ENCODE results near the gene AGXT.
"Not testable (repeated sequence)": the region's sequence is repeated elsewhere in the genome, so short reads cannot be mapped to it uniquely, and the experiment has no call there.

AGXT gene

DNA sequence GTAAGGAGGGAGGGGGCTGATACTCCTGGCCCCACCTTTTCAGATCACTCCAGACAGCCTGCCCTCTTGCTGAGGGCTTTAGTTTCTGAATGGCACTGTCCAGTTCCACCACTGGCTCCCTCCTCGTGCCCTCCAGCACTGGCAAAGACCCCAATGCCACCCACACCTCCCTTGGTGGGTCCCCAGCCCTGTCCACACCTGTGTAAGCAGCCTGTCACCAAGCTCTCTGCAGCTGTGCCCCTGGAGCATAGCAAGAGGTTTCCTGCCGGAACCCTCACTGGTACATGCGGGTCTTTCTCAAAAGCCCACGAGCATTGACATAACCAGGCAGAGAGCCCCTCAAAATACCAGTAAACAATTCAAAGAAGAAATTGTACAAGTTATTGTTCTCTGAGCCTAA, 31.0 kb upstream of the AGXT start:
- no peak for TF ChIP-seq ZFP3 (CRISPR knock-in tag; IDR thresholded peaks at IDR 0.05)
- no peak for TF ChIP-seq TOX (CRISPR knock-in tag; IDR thresholded peaks at IDR 0.05; ENCODE audit: borderline replicate concordance)
- TF ChIP-seq GLIS3 (CRISPR knock-in tag; IDR thresholded peaks at IDR 0.05): no peak
- no peak for TF ChIP-seq RARB (CRISPR knock-in tag; IDR thresholded peaks at IDR 0.05)
- no peak for TF ChIP-seq ISL1 (CRISPR knock-in tag; IDR thresholded peaks at IDR 0.05)
- no peak for TF ChIP-seq CSDC2 (CRISPR knock-in tag; IDR thresholded peaks at IDR 0.05)
- no peak for TF ChIP-seq ZFP30 (CRISPR knock-in tag; IDR thresholded peaks at IDR 0.05)
- no peak for TF ChIP-seq CSRNP3 (CRISPR knock-in tag; IDR thresholded peaks at IDR 0.05)
- TF ChIP-seq TCF4 (CRISPR knock-in tag; IDR thresholded peaks at IDR 0.05; ENCODE audit: borderline replicate concordance): no peak
- no peak for TF ChIP-seq ZNF70 (CRISPR knock-in tag; IDR thresholded peaks at IDR 0.05)
- TF ChIP-seq ESRRG (CRISPR knock-in tag; IDR thresholded peaks at IDR 0.05): no peak
- TF ChIP-seq, protein P1, sequence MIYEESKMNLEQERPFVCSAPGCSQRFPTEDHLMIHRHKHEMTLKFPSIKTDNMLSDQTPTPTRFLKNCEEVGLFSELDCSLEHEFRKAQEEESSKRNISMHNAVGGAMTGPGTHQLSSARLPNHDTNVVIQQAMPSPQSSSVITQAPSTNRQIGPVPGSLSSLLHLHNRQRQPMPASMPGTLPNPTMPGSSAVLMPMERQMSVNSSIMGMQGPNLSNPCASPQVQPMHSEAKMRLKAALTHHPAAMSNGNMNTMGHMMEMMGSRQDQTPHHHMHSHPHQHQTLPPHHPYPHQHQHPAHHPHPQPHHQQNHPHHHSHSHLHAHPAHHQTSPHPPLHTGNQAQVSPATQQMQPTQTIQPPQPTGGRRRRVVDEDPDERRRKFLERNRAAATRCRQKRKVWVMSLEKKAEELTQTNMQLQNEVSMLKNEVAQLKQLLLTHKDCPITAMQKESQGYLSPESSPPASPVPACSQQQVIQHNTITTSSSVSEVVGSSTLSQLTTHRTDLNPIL (CRISPR knock-in tag; IDR thresholded peaks at IDR 0.05; ENCODE audit: low read depth): no peak
- TF ChIP-seq OSR1 (CRISPR knock-in tag; IDR thresholded peaks at IDR 0.05): no peak
- no peak for TF ChIP-seq ZNF8 (CRISPR knock-in tag; IDR thresholded peaks at IDR 0.05)
- ATAC-seq: no peak

DNA sequence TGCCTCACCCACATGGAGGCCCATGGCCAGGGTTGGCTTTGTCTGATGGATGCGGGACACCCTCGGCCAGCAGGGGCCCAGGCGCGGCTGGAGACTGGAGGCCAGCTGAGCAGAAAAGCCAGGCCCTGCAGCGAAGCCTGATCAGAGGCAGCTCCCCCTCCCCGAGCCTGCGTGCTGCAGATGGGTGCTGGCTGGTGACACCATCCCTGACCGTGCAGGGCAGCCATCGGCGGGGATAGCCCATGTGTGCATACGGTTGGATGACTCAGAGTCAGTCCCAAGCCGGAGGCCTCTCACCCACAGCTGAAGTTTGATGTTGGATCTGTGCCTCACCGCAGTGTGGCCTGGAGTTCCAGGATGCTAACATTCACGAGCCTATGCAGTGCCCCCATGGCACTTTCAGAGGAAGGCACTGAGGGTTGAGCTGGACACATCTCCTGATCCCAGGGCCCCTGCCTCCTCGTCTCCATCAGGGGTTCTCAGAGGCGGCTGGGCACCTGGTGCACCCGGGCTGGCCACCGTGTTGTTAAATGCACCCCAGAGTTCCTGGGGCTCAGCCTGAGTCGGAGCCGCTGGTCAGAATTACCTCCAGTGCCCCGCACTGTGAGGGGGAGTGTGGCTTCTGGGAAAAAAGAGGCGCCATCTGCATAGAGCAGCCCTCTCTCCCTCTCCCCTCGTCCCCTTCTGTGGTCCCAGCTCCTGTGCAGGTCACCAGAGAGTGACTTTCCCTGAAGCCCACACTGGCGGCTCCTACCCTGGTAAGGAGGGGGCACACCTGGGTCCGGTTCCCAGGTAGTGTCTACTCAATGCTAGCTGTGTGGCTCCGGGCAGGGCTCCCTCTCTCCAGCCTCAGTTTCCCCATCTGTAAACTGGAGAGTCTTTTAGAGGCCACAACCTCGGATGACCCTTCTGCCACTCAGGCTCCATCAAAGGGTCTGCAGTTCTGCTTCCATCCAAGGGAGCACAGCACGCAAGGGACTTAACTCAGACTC, 29.2 kb upstream of the AGXT start:
- ATAC-seq: no peak
- TF ChIP-seq ZNF70 (CRISPR knock-in tag; IDR thresholded peaks at IDR 0.05): no peak
- TF ChIP-seq ZFP3 (CRISPR knock-in tag; IDR thresholded peaks at IDR 0.05): no peak
- no peak for TF ChIP-seq ISL1 (CRISPR knock-in tag; IDR thresholded peaks at IDR 0.05)
- TF ChIP-seq TCF4 (CRISPR knock-in tag; IDR thresholded peaks at IDR 0.05; ENCODE audit: borderline replicate concordance): no peak
- TF ChIP-seq SNAI2 (CRISPR knock-in tag; IDR thresholded peaks at IDR 0.05): no peak
- no peak for TF ChIP-seq POU6F1 (CRISPR knock-in tag; IDR thresholded peaks at IDR 0.05; ENCODE audit: borderline replicate concordance, low read depth)

GRCh38 chr2:240840435-240841060, 28.1 kb upstream of the AGXT start:
- peak; percentile 96 for ATAC-seq
- TF ChIP-seq POU6F1 (CRISPR knock-in tag; IDR thresholded peaks at IDR 0.05; ENCODE audit: borderline replicate concordance, low read depth) (no peak), ZNF8 (CRISPR knock-in tag; IDR thresholded peaks at IDR 0.05) (no peak)
- TF ChIP-seq, protein P2, sequence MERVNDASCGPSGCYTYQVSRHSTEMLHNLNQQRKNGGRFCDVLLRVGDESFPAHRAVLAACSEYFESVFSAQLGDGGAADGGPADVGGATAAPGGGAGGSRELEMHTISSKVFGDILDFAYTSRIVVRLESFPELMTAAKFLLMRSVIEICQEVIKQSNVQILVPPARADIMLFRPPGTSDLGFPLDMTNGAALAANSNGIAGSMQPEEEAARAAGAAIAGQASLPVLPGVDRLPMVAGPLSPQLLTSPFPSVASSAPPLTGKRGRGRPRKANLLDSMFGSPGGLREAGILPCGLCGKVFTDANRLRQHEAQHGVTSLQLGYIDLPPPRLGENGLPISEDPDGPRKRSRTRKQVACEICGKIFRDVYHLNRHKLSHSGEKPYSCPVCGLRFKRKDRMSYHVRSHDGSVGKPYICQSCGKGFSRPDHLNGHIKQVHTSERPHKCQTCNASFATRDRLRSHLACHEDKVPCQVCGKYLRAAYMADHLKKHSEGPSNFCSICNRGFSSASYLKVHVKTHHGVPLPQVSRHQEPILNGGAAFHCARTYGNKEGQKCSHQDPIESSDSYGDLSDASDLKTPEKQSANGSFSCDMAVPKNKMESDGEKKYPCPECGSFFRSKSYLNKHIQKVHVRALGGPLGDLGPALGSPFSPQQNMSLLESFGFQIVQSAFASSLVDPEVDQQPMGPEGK (CRISPR knock-in tag; IDR thresholded peaks at IDR 0.05; ENCODE audit: borderline replicate concordance): no peak

DNA sequence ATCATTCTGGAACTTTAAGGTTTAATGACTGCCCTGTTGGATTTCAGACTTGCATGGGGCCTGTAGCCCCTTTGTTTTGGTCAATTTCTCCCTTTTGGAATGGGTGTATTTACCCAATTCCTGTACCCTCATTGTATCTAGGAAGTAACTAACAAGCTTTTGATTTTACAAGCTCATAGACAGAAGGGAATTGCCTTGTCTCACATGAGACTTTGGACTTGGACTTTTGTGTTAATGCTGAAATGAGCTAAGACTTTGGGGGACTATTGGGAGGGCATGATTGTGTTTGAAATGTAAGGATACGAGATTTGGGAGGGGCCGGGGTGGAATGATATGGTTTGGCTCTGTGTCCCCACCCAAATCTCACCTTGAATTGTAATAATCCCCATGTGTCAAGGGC, 22.3 kb upstream of the AGXT start:
- ATAC-seq: not testable (repeated sequence)
